PC-9 (cell line): Measurements from ENCODE around the gene CBR1. TPM values are rescaled to one million over a fixed set of nuclear protein-coding genes. Genes with fewer than 3 reads are reported as not detected.

Source experiments
- Bru-seq: library from RNA; stranded (reverse); fragments of 400-500 nt; gene quantifications from one replicate; lab custom pipeline; 2021; lab: Mats Ljungman, UMichigan
- BruChase-seq, 2 experiments: library from RNA; stranded (reverse); fragments of 400-500 nt; gene quantifications; one replicate each; lab custom pipeline; 2021; lab: Mats Ljungman, UMichigan
- BruUV-seq: library from RNA; stranded (reverse); fragments of 400-500 nt; replicated peaks from 2 replicates; lab custom pipeline; 2021; lab: Mats Ljungman, UMichigan
- CTCF ChIA-PET: fragments of 300-600 bp; sonication (Branson Sonifier 250); formaldehyde crosslinking; loops from one replicate; lab custom pipeline; 2022; ENCODE audit warnings: antibody characterized with exemption; lab: Charles Lee
- POLR2A ChIA-PET: fragments of 300-600 bp; sonication (Branson Sonifier 250); formaldehyde crosslinking; loops from one replicate; lab custom pipeline; 2022; ENCODE audit warnings: antibody characterized with exemption; ENCODE audit not compliant: unreplicated experiment; lab: Charles Lee
- DNase-seq, 2 experiments: peaks; one replicate each; pipeline versions ENCODE4 v3.0.0 to v3.0.0-alpha.2; 2015 to 2022; ENCODE audit warnings: mixed read lengths in 1 of 2
- H2AFZ ChIP-seq: fragments of 200-600 bp; sonication (generic); 2 replicates; pipeline ENCODE4 v1.8.1; 2017; ENCODE audit warnings: antibody characterized with exemption
- H3F3A ChIP-seq: fragments of 200-600 bp; sonication (generic); 2 replicates; pipeline ENCODE4 v1.8.1; 2017; ENCODE audit warnings: antibody characterized with exemption, mild to moderate bottlenecking, low read depth; ENCODE audit not compliant: insufficient read depth
- H3K27ac ChIP-seq: fragments of 200-600 bp; sonication (generic); 2 replicates; pipeline ENCODE4 v1.6.1; 2016; ENCODE audit warnings: mixed run types
- H3K27me3 ChIP-seq: fragments of 200-600 bp; sonication (generic); 2 replicates; pipeline ENCODE4 v1.6.1; 2016; ENCODE audit warnings: low read depth, mixed run types; ENCODE audit not compliant: insufficient read depth
- H3K36me3 ChIP-seq: fragments of 200-600 bp; sonication (generic); 2 replicates; pipeline ENCODE4 v1.6.1; 2016; ENCODE audit warnings: low read depth, mixed run types
- H3K4me1 ChIP-seq: fragments of 200-600 bp; sonication (generic); replicated peaks from 2 replicates; pipeline ENCODE4 v1.6.1; 2016; ENCODE audit warnings: mixed run types; ENCODE audit not compliant: insufficient read depth
- H3K4me2 ChIP-seq: fragments of 200-600 bp; sonication (generic); 2 replicates; pipeline ENCODE4 v1.6.1; 2017; ENCODE audit warnings: mixed run types
- H3K4me3 ChIP-seq: fragments of 200-600 bp; sonication (generic); 2 replicates; pipeline ENCODE4 v1.6.1; 2016; ENCODE audit warnings: mixed run types
- H3K79me2 ChIP-seq: fragments of 200-600 bp; sonication (generic); 2 replicates; pipeline ENCODE4 v1.6.1; 2017; ENCODE audit warnings: low read depth, mixed run types
- H3K9me2 ChIP-seq: fragments of 200-600 bp; sonication (generic); 2 replicates; pipeline ENCODE4 v1.8.1; 2017; ENCODE audit warnings: mild to moderate bottlenecking; ENCODE audit not compliant: insufficient read depth
- H3K9me3 ChIP-seq: fragments of 200-600 bp; sonication (generic); 2 replicates; pipeline ENCODE4 v1.8.1; 2016; ENCODE audit warnings: low read depth; ENCODE audit not compliant: insufficient read depth
- H4K20me1 ChIP-seq: fragments of 200-600 bp; sonication (generic); 2 replicates; pipeline ENCODE4 v1.8.1; 2017; ENCODE audit not compliant: insufficient read depth
- EZH2 ChIP-seq: fragments of 200-600 bp; sonication (generic); IDR thresholded peaks from 2 replicates; pipeline ENCODE4 v1.8.0; 2017; ENCODE audit warnings: antibody characterized with exemption, low read depth
- intact Hi-C: fragments of 100-400 bp; cut with micrococcal nuclease; formaldehyde crosslinking; loops from one replicate; pipeline ENCODE4 v1.10.0; 2022; ENCODE audit not compliant: unreplicated experiment
- long read RNA-seq: library from polyadenylated mRNA; stranded (forward); transcript quantifications from one replicate; pipeline ENCODE4 v2.0.0, GENCODE V29; 2022
- total RNA-seq: library from RNA; stranded (reverse); gene quantifications from 2 replicates; pipeline ENCODE4 v1.2.3, GENCODE V29; 2021
- TF ChIP-seq, protein P1 (sequence below): fragments of 200-600 bp; sonication (generic); conservative IDR thresholded peaks from 2 replicates; pipeline ENCODE4 v1.6.1; 2017; ENCODE audit warnings: mixed run types, antibody characterized with exemption, mild to moderate bottlenecking, moderate library complexity

The CBR1 gene
- total RNA-seq (80.2 and 89.7 TPM in 2 replicates), Bru-seq, nascent RNA (percentile 72 among the genes with signal in this experiment), BruChase-seq, experiment 1, labeled RNA remaining after a 2-hour chase (percentile 82 among the genes with signal in this experiment), BruChase-seq, experiment 2, labeled RNA remaining after a 6-hour chase (percentile 92 among the genes with signal in this experiment)
- long read RNA-seq, transcript CBR1-201 (3 exons, 1,293 nt), result major isoform, 285 of 326 reads
- long read RNA-seq, partial matches to known transcripts, result 1 of 326 reads
- long read RNA-seq, other reads (novel, unspliced or antisense), result 39 of 326 reads

DNA sequence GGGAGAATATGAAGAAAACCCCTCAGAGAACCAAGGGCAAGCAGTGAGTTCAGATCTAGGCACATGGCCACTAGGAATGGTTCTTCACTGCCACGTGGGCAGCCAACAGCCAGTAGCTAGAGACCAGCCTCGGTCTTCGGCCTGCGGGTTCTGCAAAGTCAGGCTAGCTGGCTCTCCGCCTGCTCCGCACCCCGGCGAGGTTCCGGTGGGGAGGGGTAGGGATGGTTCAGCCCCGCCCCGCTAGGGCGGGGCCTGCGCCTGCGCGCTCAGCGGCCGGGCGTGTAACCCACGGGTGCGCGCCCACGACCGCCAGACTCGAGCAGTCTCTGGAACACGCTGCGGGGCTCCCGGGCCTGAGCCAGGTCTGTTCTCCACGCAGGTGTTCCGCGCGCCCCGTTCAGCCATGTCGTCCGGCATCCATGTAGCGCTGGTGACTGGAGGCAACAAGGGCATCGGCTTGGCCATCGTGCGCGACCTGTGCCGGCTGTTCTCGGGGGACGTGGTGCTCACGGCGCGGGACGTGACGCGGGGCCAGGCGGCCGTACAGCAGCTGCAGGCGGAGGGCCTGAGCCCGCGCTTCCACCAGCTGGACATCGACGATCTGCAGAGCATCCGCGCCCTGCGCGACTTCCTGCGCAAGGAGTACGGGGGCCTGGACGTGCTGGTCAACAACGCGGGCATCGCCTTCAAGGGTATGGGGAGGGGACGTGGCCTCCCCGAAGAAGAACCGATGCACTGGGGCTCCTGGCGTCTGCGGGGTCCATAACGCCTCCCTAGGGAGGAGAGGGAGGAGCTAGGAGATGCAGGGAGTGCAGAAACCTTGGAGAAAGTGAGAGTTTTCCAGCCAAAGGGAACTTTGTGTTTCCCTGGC, at the start of gene CBR1:
Gene CBR1 (plus strand): TSS at position 312 of the 871 bp plus-strand sequence. CDS start 92 bp downstream, at position 404.
- peaks cover 21% of the 10 kb centered on the region for H3K4me1 ChIP-seq
- peak within 1 kb of the TSS; percentile 99 for H2AFZ ChIP-seq
- no peaks in the 10 kb centered on the region for H3K9me2 ChIP-seq
- H4K20me1 ChIP-seq, result no peaks in the 10 kb centered on the region
- DNase-seq, result peak; percentile 76 to 86
- H3K27ac ChIP-seq, result peak within 1 kb of the TSS; percentile 79
- ChIA-PET POLR2A (interaction anchor here (0.5 to 0.9 kb wide), 7 partner anchors 10 to 1192 kb away, joined by 3 to 10 read pairs (median 6); partner anchors contain the start of gene SETD4), CTCF (interaction anchor here (0.5 to 1.1 kb wide), 3 partner anchors 42 to 358 kb away, joined by 4 to 11 read pairs (median 4); no protein-coding TSS in a partner anchor)
- H3K4me3 ChIP-seq, result peak within 1 kb of the TSS; percentile 78
- intact Hi-C loops, result no loop called here
- peak within 1 kb of the TSS; percentile 83 for H3K4me2 ChIP-seq
- H3K9me3 ChIP-seq, result peaks cover 6% of the 10 kb centered on the region
- H3F3A ChIP-seq, result no peaks in the 10 kb centered on the region; the same call in 1 of the 2 replicates
- no peaks in the 10 kb centered on the region for H3K27me3 ChIP-seq
- TSS peak; percentile 71 for BruUV-seq
- H3K36me3 ChIP-seq, result peaks cover 9% of the 10 kb centered on the region; the same call in 1 of the 2 replicates
- H3K79me2 ChIP-seq, result peaks cover 13% of the 10 kb centered on the region
- TF ChIP-seq, protein P1, sequence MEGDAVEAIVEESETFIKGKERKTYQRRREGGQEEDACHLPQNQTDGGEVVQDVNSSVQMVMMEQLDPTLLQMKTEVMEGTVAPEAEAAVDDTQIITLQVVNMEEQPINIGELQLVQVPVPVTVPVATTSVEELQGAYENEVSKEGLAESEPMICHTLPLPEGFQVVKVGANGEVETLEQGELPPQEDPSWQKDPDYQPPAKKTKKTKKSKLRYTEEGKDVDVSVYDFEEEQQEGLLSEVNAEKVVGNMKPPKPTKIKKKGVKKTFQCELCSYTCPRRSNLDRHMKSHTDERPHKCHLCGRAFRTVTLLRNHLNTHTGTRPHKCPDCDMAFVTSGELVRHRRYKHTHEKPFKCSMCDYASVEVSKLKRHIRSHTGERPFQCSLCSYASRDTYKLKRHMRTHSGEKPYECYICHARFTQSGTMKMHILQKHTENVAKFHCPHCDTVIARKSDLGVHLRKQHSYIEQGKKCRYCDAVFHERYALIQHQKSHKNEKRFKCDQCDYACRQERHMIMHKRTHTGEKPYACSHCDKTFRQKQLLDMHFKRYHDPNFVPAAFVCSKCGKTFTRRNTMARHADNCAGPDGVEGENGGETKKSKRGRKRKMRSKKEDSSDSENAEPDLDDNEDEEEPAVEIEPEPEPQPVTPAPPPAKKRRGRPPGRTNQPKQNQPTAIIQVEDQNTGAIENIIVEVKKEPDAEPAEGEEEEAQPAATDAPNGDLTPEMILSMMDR, result no peak
- TF ChIP-seq EZH2, result no peak

DNA sequence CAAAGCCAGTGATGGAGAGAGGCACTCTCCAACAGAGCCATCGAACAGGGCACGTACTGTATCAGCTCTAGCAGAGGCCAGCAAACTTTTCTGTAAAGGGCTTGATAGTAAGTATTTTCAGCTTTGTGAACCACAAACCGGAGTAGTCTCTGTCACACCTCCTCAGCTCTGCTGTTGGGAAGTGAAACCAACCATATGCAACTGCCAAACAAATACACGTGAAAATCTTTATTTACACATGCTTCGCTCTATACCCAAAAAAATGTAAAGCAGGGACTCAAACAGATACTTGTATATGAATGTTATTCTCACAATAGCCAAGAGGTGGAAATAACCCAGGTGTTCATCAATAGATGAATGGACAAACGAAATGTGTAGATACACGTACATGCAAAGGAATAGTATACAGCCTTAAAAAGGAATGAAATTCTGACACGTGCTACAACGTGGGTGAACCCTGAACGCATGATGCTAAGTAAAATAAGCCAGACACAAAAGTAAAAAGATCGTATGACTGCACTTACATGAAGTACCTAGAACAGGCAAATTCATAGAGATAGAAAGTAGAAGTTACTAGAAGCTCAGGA, 48.5 kb upstream of the CBR1 start:
- TF ChIP-seq, protein P1, result no peak
- no peak for TF ChIP-seq EZH2
- CTCF ChIA-PET, result interaction anchor here (0.6 kb wide), 1 partner anchor 181 kb away, joined by 4 read pairs; no protein-coding TSS in a partner anchor
- POLR2A ChIA-PET, result no interaction called here
- intact Hi-C loops, result loop anchor here (10.0 kb wide), 1 partner anchor 77 kb away; no protein-coding TSS in a partner anchor
- Histone ChIP-seq H3K4me3 (no peak overlapping the region), H3K4me1 (no peaks in the 10 kb centered on the region), H3K9me2 (no peaks in the 10 kb centered on the region), H3K27ac (no peak overlapping the region), H3K27me3 (no peaks in the 10 kb centered on the region), H3F3A (no peaks in the 10 kb centered on the region), H3K4me2 (no peak overlapping the region), H4K20me1 (no peaks in the 10 kb centered on the region), H3K79me2 (no peaks in the 10 kb centered on the region), H3K9me3 (no peaks in the 10 kb centered on the region; the same call in 1 of the 2 replicates), H3K36me3 (no peaks in the 10 kb centered on the region), H2AFZ (no peak overlapping the region)
- DNase-seq, result no peak
- no TSS peak for BruUV-seq
